IPS-18c (cell line): Measurements from ENCODE around the gene TMPRSS13.

ENCODE experiments used
- H3K4me3 ChIP-seq: 2 replicates; pipeline ENCODE4 v1.7.0; 2013; ENCODE audit warnings: low read depth, mild to moderate bottlenecking, low read length, moderate library complexity; ENCODE audit not compliant: insufficient read depth
- H3K9me3 ChIP-seq: one replicate; pipeline ENCODE4 v1.6.1; 2013; ENCODE audit warnings: mild to moderate bottlenecking, low read length, moderate library complexity; ENCODE audit not compliant: control insufficient read depth, insufficient read depth

Gene TMPRSS13

GRCh38 chr11:117908959-117909610 is 20.1 kb downstream of the TMPRSS13 start:
- Histone ChIP-seq H3K4me3 (no peak overlapping the region), H3K9me3 (no peaks in the 10 kb centered on the region)

- Histone ChIP-seq H3K4me3 (no peak overlapping the region), H3K9me3 (no peaks in the 10 kb centered on the region)
Observed at GRCh38 chr11:117908109-117908895, 20.9 kb downstream of the TMPRSS13 start.

- H3K4me3 ChIP-seq = no peak overlapping the region
- H3K9me3 ChIP-seq = no peaks in the 10 kb centered on the region
Observed at GRCh38 chr11:117907276-117908108, 21.7 kb downstream of the TMPRSS13 start.

GRCh38 chr11:117906710-117907109 is 22.5 kb downstream of the TMPRSS13 start:
- Histone ChIP-seq H3K9me3 (no peaks in the 10 kb centered on the region), H3K4me3 (no peak overlapping the region)

- no peaks in the 10 kb centered on the region for H3K9me3 ChIP-seq
- H3K4me3 ChIP-seq = no peak overlapping the region
Observed at GRCh38 chr11:117906126-117906525, 23.1 kb downstream of the TMPRSS13 start.

- H3K4me3 ChIP-seq = no peak overlapping the region
Observed at GRCh38 chr11:117905524-117905923, 23.7 kb downstream of the TMPRSS13 start.

GRCh38 chr11:117903505-117904382 is 25.5 kb downstream of the TMPRSS13 start:
- H3K9me3 ChIP-seq = no peaks in the 10 kb centered on the region
- H3K4me3 ChIP-seq = no peak overlapping the region

More at GRCh38 chr11:117905524-117905923, 23.7 kb downstream of the TMPRSS13 start:
- no peaks in the 10 kb centered on the region for H3K9me3 ChIP-seq

- no peak overlapping the region for H3K4me3 ChIP-seq
Observed at GRCh38 chr11:117902001-117902845, 27.0 kb downstream of the TMPRSS13 start.

GRCh38 chr11:117901601-117902000 is 27.6 kb downstream of the TMPRSS13 start:
- Histone ChIP-seq H3K4me3 (no peak overlapping the region), H3K9me3 (no peaks in the 10 kb centered on the region)

More at GRCh38 chr11:117902001-117902845, 27.0 kb downstream of the TMPRSS13 start:
- H3K9me3 ChIP-seq = no peaks in the 10 kb centered on the region

- no peak overlapping the region for H3K4me3 ChIP-seq
- H3K9me3 ChIP-seq = no peaks in the 10 kb centered on the region
Observed at GRCh38 chr11:117900720-117901440, 28.3 kb downstream of the TMPRSS13 start.

GRCh38 chr11:117900121-117900648 is 29.0 kb downstream of the TMPRSS13 start:
- H3K4me3 ChIP-seq = no peak overlapping the region

GRCh38 chr11:117898059-117898458 is 31.1 kb downstream of the TMPRSS13 start:
- H3K9me3 ChIP-seq = no peaks in the 10 kb centered on the region
- H3K4me3 ChIP-seq = no peak overlapping the region

More at GRCh38 chr11:117900121-117900648, 29.0 kb downstream of the TMPRSS13 start:
- H3K9me3 ChIP-seq = no peaks in the 10 kb centered on the region

GRCh38 chr11:117892651-117893050 is 36.6 kb downstream of the TMPRSS13 start:
- H3K9me3 ChIP-seq = no peaks in the 10 kb centered on the region

GRCh38 chr11:117891362-117891761 is 37.8 kb downstream of the TMPRSS13 start:
- Histone ChIP-seq H3K4me3 (no peak overlapping the region), H3K9me3 (no peaks in the 10 kb centered on the region)

More at GRCh38 chr11:117892651-117893050, 36.6 kb downstream of the TMPRSS13 start:
- no peak overlapping the region for H3K4me3 ChIP-seq

- Histone ChIP-seq H3K4me3 (no peak overlapping the region), H3K9me3 (no peaks in the 10 kb centered on the region)
Observed at GRCh38 chr11:117888139-117888566, 41.0 kb downstream of the TMPRSS13 start.
